ENCODE measurements around the gene APBB3. TPM values are rescaled to one million over a fixed set of nuclear protein-coding genes. Genes with fewer than 3 reads are reported as not detected.

APBB3 gene
- total RNA-seq, 1 donor from 2014 or later: 70.7 TPM

DNA sequence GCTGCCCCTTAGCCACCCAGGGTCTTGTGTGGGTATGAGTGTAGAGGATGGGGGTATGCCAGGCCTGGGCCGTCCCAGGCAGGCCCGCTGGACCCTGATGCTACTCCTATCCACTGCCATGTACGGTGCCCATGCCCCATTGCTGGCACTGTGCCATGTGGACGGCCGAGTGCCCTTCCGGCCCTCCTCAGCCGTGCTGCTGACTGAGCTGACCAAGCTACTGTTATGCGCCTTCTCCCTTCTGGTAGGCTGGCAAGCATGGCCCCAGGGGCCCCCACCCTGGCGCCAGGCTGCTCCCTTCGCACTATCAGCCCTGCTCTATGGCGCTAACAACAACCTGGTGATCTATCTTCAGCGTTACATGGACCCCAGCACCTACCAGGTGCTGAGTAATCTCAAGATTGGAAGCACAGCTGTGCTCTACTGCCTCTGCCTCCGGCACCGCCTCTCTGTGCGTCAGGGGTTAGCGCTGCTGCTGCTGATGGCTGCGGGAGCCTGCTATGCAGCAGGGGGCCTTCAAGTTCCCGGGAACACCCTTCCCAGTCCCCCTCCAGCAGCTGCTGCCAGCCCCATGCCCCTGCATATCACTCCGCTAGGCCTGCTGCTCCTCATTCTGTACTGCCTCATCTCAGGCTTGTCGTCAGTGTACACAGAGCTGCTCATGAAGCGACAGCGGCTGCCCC lies 2.9 kb upstream of the APBB3 start:
- no peak for DNase-seq (ENCODE audit: extremely low spot score, unreplicated experiment)
- TF ChIP-seq, protein P1, sequence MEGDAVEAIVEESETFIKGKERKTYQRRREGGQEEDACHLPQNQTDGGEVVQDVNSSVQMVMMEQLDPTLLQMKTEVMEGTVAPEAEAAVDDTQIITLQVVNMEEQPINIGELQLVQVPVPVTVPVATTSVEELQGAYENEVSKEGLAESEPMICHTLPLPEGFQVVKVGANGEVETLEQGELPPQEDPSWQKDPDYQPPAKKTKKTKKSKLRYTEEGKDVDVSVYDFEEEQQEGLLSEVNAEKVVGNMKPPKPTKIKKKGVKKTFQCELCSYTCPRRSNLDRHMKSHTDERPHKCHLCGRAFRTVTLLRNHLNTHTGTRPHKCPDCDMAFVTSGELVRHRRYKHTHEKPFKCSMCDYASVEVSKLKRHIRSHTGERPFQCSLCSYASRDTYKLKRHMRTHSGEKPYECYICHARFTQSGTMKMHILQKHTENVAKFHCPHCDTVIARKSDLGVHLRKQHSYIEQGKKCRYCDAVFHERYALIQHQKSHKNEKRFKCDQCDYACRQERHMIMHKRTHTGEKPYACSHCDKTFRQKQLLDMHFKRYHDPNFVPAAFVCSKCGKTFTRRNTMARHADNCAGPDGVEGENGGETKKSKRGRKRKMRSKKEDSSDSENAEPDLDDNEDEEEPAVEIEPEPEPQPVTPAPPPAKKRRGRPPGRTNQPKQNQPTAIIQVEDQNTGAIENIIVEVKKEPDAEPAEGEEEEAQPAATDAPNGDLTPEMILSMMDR (IDR thresholded peaks at IDR 0.05): no peak
- no peak overlapping the region for H3K27ac Mint-ChIP-seq (ENCODE audit: unreplicated experiment)

DNA sequence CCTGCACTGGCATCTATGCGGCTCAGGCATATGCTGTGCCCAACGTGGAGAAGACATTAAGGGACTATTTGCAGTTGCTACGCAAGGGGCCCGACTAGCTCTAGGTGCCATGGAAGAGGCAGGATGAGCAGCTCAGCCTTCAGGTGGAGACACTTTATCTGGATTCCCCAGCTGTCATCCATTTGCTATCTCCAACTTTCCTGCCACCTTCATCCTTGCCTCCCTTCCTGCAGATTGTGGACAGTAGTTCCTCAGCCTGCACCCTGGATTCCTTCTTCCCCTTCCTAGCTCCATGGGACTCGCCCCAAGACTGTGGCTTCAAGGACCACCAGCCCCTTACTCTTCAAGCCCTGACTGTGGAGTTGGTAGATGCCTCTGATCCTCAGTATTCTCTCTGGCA lies 2.3 kb upstream of the APBB3 start:
- H3K4me3 Mint-ChIP-seq (ENCODE audit: unreplicated experiment): no peak overlapping the region
- H3K27ac Mint-ChIP-seq (ENCODE audit: unreplicated experiment): no peak overlapping the region
- H3K9me3 Mint-ChIP-seq (ENCODE audit: unreplicated experiment): no peaks in the 10 kb centered on the region
- H3K36me3 Mint-ChIP-seq (ENCODE audit: unreplicated experiment): peaks cover 16% of the 10 kb centered on the region
- TF ChIP-seq, protein P1 (IDR thresholded peaks at IDR 0.05): no peak
- H3K4me1 Mint-ChIP-seq (ENCODE audit: unreplicated experiment): peaks cover 33% of the 10 kb centered on the region
- no peaks in the 10 kb centered on the region for H3K27me3 Mint-ChIP-seq (ENCODE audit: unreplicated experiment)
- DNase-seq (ENCODE audit: extremely low spot score, unreplicated experiment): no peak

More for the DNA sequence above, 2.9 kb upstream of the APBB3 start:
- no peak overlapping the region for H3K4me3 Mint-ChIP-seq (ENCODE audit: unreplicated experiment)
- peaks cover 33% of the 10 kb centered on the region for H3K4me1 Mint-ChIP-seq (ENCODE audit: unreplicated experiment)
- H3K27me3 Mint-ChIP-seq (ENCODE audit: unreplicated experiment): no peaks in the 10 kb centered on the region
- H3K9me3 Mint-ChIP-seq (ENCODE audit: unreplicated experiment): no peaks in the 10 kb centered on the region
- H3K36me3 Mint-ChIP-seq (ENCODE audit: unreplicated experiment): peaks cover 16% of the 10 kb centered on the region

DNA sequence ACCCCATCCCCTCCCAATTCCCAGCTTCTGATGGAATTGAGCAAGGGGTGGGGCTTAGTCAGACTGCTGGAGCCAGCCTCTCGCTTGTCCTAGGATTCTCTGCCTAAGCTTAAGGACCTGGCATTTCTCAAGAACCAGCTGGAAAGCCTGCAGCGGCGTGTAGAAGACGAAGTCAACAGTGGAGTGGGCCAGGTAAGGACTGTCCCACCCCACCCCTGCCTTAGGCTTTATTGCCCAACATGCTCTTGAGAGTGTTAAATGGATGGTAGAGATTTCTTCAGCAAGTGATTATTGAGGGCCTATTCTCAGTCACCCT lies 1.3 kb upstream of the APBB3 start:
- Mint-ChIP-seq H3K9me3 (ENCODE audit: unreplicated experiment) (no peaks in the 10 kb centered on the region), H3K27me3 (ENCODE audit: unreplicated experiment) (no peaks in the 10 kb centered on the region), H3K4me1 (ENCODE audit: unreplicated experiment) (peaks cover 36% of the 10 kb centered on the region), H3K4me3 (ENCODE audit: unreplicated experiment) (peak overlapping the region; percentile 95), H3K27ac (ENCODE audit: unreplicated experiment) (peak overlapping the region; percentile 93), H3K36me3 (ENCODE audit: unreplicated experiment) (peaks cover 18% of the 10 kb centered on the region)
- DNase-seq (ENCODE audit: extremely low spot score, unreplicated experiment): peak; percentile 48
- TF ChIP-seq, protein P1 (IDR thresholded peaks at IDR 0.05): no peak

- DNase-seq (ENCODE audit: extremely low spot score, unreplicated experiment): peak; percentile 66
- peaks cover 21% of the 10 kb centered on the region for H3K36me3 Mint-ChIP-seq (ENCODE audit: unreplicated experiment)
- no peaks in the 10 kb centered on the region for H3K27me3 Mint-ChIP-seq (ENCODE audit: unreplicated experiment)
- H3K4me1 Mint-ChIP-seq (ENCODE audit: unreplicated experiment): peaks cover 36% of the 10 kb centered on the region
- H3K27ac Mint-ChIP-seq (ENCODE audit: unreplicated experiment): peak overlapping the region; percentile 93
- H3K4me3 Mint-ChIP-seq (ENCODE audit: unreplicated experiment): peak overlapping the region; percentile 95
- no peaks in the 10 kb centered on the region for H3K9me3 Mint-ChIP-seq (ENCODE audit: unreplicated experiment)
- TF ChIP-seq, protein P1 (IDR thresholded peaks at IDR 0.05): no peak
Measured at GRCh38 chr5:140565024-140565779, 804 bp upstream of the APBB3 start.

GRCh38 chr5:140563596-140563995 lies 802 bp downstream of the APBB3 start:
- Mint-ChIP-seq H3K27me3 (ENCODE audit: unreplicated experiment) (no peaks in the 10 kb centered on the region), H3K4me1 (ENCODE audit: unreplicated experiment) (peaks cover 36% of the 10 kb centered on the region), H3K9me3 (ENCODE audit: unreplicated experiment) (no peaks in the 10 kb centered on the region), H3K36me3 (ENCODE audit: unreplicated experiment) (peaks cover 19% of the 10 kb centered on the region), H3K4me3 (ENCODE audit: unreplicated experiment) (peak overlapping the region; percentile 95), H3K27ac (ENCODE audit: unreplicated experiment) (peak overlapping the region; percentile 93)
- TF ChIP-seq, protein P1 (IDR thresholded peaks at IDR 0.05): no peak
- DNase-seq (ENCODE audit: extremely low spot score, unreplicated experiment): no peak
